22Rv1 (cell line): ENCODE results near the gene KIF6.

Experiments used
- H3K27ac ChIP-seq: fragments of 450-650 bp; 2 replicates; pipeline ENCODE4 v1.5.1; 2017
- CTCF ChIP-seq: fragments of 450-650 bp; IDR thresholded peaks from 2 replicates; pipeline ENCODE4 v1.5.1; 2017; ENCODE audit warnings: mild to moderate bottlenecking
- ZFX ChIP-seq: fragments of 450-650 bp; IDR thresholded peaks from 2 replicates; pipeline ENCODE4 v1.6.1; 2017; ENCODE audit warnings: antibody characterized with exemption, borderline replicate concordance

Gene KIF6

DNA sequence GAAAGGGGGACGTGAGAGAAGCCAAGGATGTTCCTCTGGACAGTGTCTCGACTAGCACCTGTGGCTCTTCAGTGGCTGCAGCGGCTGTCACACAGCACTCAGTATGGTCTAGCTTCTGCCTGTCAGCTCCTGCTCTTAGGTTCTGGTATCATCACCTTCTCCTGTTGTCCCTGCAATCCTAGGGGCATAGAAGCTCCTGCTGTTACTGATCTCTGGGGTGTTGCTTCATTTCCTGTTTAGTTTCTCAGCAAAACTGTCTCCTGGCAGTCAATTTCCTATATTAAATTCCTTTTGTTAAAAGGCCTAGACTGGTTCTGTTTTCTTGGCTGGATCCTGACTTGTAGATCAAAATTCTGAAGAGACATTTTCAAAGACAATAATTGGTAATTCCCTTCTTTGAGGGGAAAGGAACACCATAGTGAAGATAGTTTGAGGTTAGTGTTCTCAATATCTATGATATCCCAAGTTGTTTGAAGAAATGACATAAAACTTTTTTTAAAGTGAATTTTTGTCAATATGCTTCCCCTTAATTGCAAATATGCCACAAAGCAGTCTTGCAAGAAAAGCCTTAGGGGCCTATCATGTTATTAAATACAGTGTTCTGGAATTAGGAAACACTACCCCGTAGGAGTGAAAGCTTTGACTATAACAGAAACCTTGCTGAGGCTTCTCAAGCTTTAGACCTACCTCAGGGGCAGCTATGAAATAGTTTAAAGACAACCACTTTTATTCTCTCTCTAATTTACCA lies 148.5 kb downstream of the KIF6 start:
- H3K27ac ChIP-seq = no peak overlapping the region
- no peak for TF ChIP-seq ZFX
- TF ChIP-seq CTCF = no peak

GRCh38 chr6:39574991-39575390 lies 150.2 kb downstream of the KIF6 start:
- no peak for TF ChIP-seq ZFX
- TF ChIP-seq CTCF = no peak
- no peak overlapping the region for H3K27ac ChIP-seq

- no peak for TF ChIP-seq CTCF
- no peak for TF ChIP-seq ZFX
These were observed 151.7 kb downstream of the KIF6 start for GRCh38 chr6:39573541-39573940.

GRCh38 chr6:39572661-39573340 lies 152.4 kb downstream of the KIF6 start:
- TF ChIP-seq CTCF = no peak
- TF ChIP-seq ZFX = no peak
- no peak overlapping the region for H3K27ac ChIP-seq

More at GRCh38 chr6:39573541-39573940, 151.7 kb downstream of the KIF6 start:
- H3K27ac ChIP-seq = no peak overlapping the region

DNA sequence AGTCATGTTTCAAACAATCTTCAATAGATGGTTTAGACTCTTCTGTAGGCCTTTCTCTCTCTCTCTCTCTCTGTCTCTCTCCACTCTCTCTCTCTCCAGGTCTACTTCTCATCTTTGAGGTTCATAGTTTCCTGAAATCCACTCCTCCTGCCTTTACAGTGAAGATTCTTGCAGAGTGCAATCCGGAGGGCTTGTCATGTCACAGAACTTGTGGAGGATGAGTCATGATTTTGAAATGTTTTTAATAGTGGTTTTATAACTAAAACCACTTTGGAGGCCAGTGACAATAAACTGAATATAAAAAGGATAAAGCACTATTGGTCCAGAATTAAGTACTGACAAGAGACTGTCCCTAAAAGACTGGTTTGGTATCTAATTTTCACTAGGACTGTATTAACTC lies 156.3 kb downstream of the KIF6 start:
- TF ChIP-seq CTCF (no peak), ZFX (no peak)
- H3K27ac ChIP-seq = no peak overlapping the region

DNA sequence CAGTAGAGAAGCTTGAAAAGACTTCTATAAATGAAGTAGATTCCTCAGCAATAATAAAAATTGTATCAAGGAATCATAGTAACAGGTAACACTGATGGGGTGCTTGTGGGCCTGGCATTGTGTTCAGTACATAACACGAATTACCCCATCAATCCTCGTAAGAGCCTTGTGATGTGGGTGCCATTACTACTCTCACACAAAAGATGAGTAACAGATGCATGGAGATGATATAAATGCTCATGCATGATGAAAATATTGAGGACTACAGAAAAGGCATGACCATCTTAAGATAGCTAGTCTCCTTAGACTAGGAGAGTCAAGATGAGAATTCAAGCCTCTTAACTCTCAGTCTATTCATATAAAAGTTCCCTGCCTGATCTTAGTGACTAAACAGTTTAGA lies 158.1 kb downstream of the KIF6 start:
- TF ChIP-seq CTCF = no peak
- TF ChIP-seq ZFX = no peak
- H3K27ac ChIP-seq = no peak overlapping the region

DNA sequence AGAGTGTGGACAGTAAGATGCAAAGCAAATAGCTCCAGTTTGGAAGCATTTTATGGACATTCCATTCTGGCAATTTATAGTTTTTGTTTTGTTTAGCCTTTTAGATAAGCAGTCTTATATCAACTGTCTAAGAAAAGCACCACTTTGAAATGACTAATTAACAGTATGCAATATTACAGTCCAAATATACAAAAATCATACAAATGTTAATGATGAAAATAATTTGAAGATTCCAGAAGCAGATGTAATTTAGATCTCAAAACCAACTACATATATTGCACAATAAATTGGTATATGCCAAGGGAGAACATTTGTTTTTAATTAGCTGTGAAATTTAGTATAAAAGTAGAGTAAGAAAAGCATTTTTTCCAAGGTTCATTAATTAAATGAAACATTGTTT lies 158.8 kb downstream of the KIF6 start:
- no peak overlapping the region for H3K27ac ChIP-seq
- TF ChIP-seq ZFX = no peak
- TF ChIP-seq CTCF = no peak
